Measurements from ENCODE around the gene ASTL. TPM values are rescaled to one million over a fixed set of nuclear protein-coding genes. Genes with fewer than 3 reads are reported as not detected.

The ASTL gene
- total RNA-seq, 1 donor from 2014 or later, result not detected

DNA sequence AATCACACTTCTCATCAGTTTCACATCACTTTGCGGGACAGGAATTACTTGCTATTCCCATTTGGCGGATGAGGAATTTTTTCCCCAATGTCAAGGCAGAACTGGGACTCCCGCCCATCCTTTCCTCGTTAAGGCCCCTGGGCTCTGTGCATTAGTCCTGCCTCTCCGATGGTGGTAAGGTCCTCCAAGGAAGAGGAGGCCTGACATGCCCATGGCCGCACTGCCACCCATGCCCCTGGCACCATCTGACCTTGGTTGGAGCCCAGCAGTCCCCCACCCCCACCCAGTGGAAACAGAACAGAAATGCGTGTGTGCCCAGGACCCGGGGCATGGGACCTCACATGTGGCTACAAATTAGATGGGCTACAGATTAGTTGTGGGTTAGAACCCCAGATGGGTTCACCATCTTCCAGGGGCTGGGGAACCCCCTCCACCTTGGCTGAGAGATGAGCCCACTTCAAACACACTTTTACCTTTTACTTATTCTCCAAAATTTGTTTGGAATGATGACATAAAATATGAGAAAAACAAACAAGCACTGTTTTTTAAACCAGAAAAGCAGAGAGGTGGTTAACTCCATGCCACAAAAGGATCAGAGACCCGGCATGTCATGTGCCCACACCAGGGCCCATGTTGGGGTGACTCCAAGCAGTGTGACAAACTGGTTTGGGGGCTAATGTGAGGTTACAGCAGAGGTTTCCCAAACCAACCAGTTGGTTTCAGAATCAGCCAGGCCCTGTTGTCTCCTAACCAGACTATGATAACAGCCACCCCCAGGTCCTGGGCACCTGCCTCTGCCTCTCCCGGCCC is 17.9 kb upstream of the ASTL start:
- H3K36me3 Mint-ChIP-seq (ENCODE audit: low read depth), result no peaks in the 10 kb centered on the region
- H3K4me3 Mint-ChIP-seq (ENCODE audit: unreplicated experiment), result no peak overlapping the region
- no peaks in the 10 kb centered on the region for H3K4me1 Mint-ChIP-seq (ENCODE audit: low read depth)
- TF ChIP-seq, protein P1, sequence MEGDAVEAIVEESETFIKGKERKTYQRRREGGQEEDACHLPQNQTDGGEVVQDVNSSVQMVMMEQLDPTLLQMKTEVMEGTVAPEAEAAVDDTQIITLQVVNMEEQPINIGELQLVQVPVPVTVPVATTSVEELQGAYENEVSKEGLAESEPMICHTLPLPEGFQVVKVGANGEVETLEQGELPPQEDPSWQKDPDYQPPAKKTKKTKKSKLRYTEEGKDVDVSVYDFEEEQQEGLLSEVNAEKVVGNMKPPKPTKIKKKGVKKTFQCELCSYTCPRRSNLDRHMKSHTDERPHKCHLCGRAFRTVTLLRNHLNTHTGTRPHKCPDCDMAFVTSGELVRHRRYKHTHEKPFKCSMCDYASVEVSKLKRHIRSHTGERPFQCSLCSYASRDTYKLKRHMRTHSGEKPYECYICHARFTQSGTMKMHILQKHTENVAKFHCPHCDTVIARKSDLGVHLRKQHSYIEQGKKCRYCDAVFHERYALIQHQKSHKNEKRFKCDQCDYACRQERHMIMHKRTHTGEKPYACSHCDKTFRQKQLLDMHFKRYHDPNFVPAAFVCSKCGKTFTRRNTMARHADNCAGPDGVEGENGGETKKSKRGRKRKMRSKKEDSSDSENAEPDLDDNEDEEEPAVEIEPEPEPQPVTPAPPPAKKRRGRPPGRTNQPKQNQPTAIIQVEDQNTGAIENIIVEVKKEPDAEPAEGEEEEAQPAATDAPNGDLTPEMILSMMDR (IDR thresholded peaks at IDR 0.05), result no peak
- DNase-seq (ENCODE audit: low spot score), result peak; percentile 48
- peaks cover 8% of the 10 kb centered on the region for H3K27me3 Mint-ChIP-seq (ENCODE audit: low read depth)
- H3K27ac Mint-ChIP-seq (ENCODE audit: unreplicated experiment), result no peak overlapping the region
- peaks cover 4% of the 10 kb centered on the region for H3K9me3 Mint-ChIP-seq (ENCODE audit: low read depth)

DNA sequence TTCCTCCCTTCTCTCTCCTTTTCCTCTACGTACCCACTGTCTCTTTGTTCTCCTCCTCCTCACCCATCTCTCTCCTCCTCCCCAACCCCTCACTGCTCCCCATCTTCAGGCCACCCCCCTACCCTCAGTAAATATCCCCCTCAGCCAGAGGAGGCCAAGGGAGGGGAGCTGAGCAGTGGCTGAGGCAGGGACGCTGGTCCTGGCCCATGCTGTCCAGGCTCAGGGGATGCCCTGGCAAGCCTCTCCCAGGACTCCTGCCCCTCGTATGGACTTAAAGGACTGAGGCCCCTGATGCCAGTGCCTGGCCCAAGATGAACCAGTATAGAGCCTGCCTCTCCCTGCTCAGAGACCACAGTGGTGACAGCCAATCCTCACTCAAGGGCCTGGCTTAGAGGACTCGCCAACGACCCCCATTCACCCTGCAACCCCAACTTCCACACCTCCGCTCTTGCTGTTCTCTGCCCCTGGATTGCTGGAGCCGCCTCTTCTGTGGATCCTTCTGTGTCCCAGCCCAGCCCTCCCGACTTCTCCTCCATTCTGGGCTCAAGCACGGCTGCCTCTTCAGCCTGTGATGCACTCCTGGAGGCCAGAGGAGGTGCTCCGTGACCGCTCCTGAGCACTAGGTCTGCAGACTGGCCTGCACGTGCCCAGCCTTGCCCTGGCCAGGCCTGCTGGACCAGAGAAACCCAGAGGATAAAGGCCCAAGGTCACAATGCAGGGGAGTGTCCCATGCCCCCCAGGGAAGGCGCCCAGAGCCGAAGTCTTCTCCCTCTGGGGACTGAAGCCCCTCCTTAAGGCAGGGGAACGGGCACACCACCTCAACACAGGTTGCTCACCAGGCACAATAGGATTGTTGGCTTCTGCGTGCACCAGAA is 16.4 kb upstream of the ASTL start:
- H3K27ac Mint-ChIP-seq (ENCODE audit: unreplicated experiment), result no peak overlapping the region
- H3K9me3 Mint-ChIP-seq (ENCODE audit: low read depth), result no peaks in the 10 kb centered on the region
- H3K27me3 Mint-ChIP-seq (ENCODE audit: low read depth), result peaks cover 8% of the 10 kb centered on the region
- H3K4me1 Mint-ChIP-seq (ENCODE audit: low read depth), result no peaks in the 10 kb centered on the region
- peak; percentile 71 for DNase-seq (ENCODE audit: low spot score)
- no peak overlapping the region for H3K4me3 Mint-ChIP-seq (ENCODE audit: unreplicated experiment)
- no peaks in the 10 kb centered on the region for H3K36me3 Mint-ChIP-seq (ENCODE audit: low read depth)
- TF ChIP-seq, protein P1 (IDR thresholded peaks at IDR 0.05), result no peak

DNA sequence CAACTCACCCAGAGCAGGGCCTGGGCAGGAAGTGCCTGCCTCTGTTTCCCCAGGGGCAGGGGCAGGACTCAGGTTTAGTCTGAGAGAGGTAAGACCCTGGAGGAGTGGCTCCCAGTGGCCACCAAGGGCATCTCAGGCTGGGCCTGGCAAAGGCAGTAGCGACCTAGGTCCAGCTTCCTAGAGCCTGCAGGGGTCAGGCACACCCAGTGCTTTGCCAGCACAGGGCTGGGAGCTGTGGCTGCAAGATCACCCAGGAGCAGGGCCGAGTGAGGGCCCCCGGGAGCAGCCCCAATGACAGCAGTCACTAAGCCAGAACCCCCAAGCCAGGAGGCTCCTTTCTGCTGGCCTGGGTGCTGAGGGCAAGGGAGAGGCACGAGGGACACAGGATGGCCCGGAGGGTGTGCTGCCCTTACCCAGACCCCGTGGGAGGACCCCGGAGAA is 15.7 kb upstream of the ASTL start:
- Mint-ChIP-seq H3K27me3 (ENCODE audit: low read depth) (peaks cover 4% of the 10 kb centered on the region), H3K4me3 (ENCODE audit: unreplicated experiment) (no peak overlapping the region), H3K27ac (ENCODE audit: unreplicated experiment) (no peak overlapping the region), H3K4me1 (ENCODE audit: low read depth) (no peaks in the 10 kb centered on the region), H3K36me3 (ENCODE audit: low read depth) (no peaks in the 10 kb centered on the region), H3K9me3 (ENCODE audit: low read depth) (no peaks in the 10 kb centered on the region)
- peak; percentile 79 for DNase-seq (ENCODE audit: low spot score)
- TF ChIP-seq, protein P1 (IDR thresholded peaks at IDR 0.05), result no peak

DNA sequence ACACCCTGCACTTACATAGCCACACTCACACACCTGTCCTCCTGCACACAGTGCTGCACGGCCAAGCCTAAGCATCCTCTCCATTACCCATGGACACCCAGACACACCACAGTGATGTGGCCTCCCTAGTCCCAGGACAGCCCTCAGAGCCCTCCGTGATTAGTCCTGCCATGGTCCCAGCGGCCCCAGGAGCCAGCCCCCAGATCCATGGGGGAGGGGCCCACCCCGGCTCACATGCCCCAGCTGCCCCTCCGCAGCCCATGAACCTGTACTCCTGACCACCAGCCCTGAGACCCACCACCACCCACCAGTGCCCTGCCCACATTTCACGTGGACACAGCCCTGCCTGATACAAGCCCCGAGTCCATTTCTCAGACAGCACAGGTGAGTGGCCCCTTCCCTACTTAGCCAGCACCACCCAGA is 15.0 kb upstream of the ASTL start:
- no peak overlapping the region for H3K27ac Mint-ChIP-seq (ENCODE audit: unreplicated experiment)

More for the DNA sequence above, 15.0 kb upstream of the ASTL start:
- no peaks in the 10 kb centered on the region for H3K9me3 Mint-ChIP-seq (ENCODE audit: low read depth)
- peaks cover 2% of the 10 kb centered on the region for H3K4me1 Mint-ChIP-seq (ENCODE audit: low read depth)
- TF ChIP-seq, protein P1 (IDR thresholded peaks at IDR 0.05), result no peak
- DNase-seq (ENCODE audit: low spot score), result peak; percentile 75
- H3K36me3 Mint-ChIP-seq (ENCODE audit: low read depth), result no peaks in the 10 kb centered on the region
- H3K27me3 Mint-ChIP-seq (ENCODE audit: low read depth), result peaks cover 2% of the 10 kb centered on the region
- H3K4me3 Mint-ChIP-seq (ENCODE audit: unreplicated experiment), result no peak overlapping the region

Data from chondrocyte (in vitro differentiated cells).